ENCODE data around the gene PIF1.
"Not testable (repeated sequence)": the region's sequence is repeated elsewhere in the genome, so short reads cannot be mapped to it uniquely, and the experiment has no call there.

PIF1 gene

GRCh38 chr15:64808785-64809453 is 16.5 kb downstream of the PIF1 start:
- peaks cover 29% of the 10 kb centered on the region for H3K4me1 ChIP-seq (ENCODE audit: control insufficient read depth, insufficient read depth, low read length, poor library complexity, severe bottlenecking)
- no peak overlapping the region for H3K4me3 ChIP-seq (ENCODE audit: extremely low read depth, insufficient read depth, low read length, poor library complexity, severe bottlenecking)
- 40 to 48% methylated on average over 7 to 8 of the region's 10 CpGs for WGBS, 2 experiments (ENCODE audit: insufficient coverage in 2 of 2)
- no peaks in the 10 kb centered on the region for H3K9me3 ChIP-seq (ENCODE audit: control insufficient read depth, low read length)
- no peaks in the 10 kb centered on the region for H3K36me3 ChIP-seq (ENCODE audit: control insufficient read depth, insufficient read depth, low read length)
- H3K27ac ChIP-seq (ENCODE audit: low read depth, low read length, severe bottlenecking): no peak overlapping the region

DNA sequence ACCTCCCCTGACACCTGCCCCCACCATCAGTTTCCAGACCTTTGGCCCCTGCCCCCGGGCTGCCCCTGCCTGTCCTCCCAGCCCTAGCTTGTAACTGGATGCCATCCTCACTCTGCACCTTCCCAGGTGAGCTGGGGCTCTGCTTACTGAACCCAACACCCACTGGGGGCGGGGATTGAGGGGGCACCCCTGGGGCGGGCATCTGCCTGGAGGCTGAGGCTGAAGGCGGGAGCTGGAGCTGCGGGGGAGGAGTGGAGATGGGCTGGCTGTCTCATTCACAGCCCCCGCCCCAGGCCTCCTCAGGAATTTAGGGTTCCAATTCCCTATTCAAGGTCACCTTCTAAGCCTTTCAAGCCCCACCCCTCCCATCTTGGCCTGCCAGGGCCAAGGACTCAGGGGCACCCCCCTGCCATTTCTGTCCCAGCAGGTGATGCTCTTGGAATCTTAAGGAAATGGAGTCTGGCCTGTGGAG is 17.7 kb downstream of the PIF1 start:
- no peak overlapping the region for H3K4me3 ChIP-seq (ENCODE audit: extremely low read depth, insufficient read depth, low read length, poor library complexity, severe bottlenecking)
- 42 to 50% methylated on average over 2 to 4 of the region's 6 CpGs for WGBS, 2 experiments (ENCODE audit: insufficient coverage in 2 of 2)
- peaks cover 29% of the 10 kb centered on the region for H3K4me1 ChIP-seq (ENCODE audit: control insufficient read depth, insufficient read depth, low read length, poor library complexity, severe bottlenecking)
- H3K9me3 ChIP-seq (ENCODE audit: control insufficient read depth, low read length): no peaks in the 10 kb centered on the region
- H3K36me3 ChIP-seq (ENCODE audit: control insufficient read depth, insufficient read depth, low read length): no peaks in the 10 kb centered on the region
- H3K27ac ChIP-seq (ENCODE audit: low read depth, low read length, severe bottlenecking): no peak overlapping the region

GRCh38 chr15:64807051-64807749 is 18.2 kb downstream of the PIF1 start:
- Histone ChIP-seq H3K36me3 (ENCODE audit: control insufficient read depth, insufficient read depth, low read length) (no peaks in the 10 kb centered on the region), H3K9me3 (ENCODE audit: control insufficient read depth, low read length) (no peaks in the 10 kb centered on the region), H3K4me1 (ENCODE audit: control insufficient read depth, insufficient read depth, low read length, poor library complexity, severe bottlenecking) (peaks cover 29% of the 10 kb centered on the region), H3K4me3 (ENCODE audit: extremely low read depth, insufficient read depth, low read length, poor library complexity, severe bottlenecking) (no peak overlapping the region), H3K27ac (ENCODE audit: low read depth, low read length, severe bottlenecking) (no peak overlapping the region)
- 54% methylated on average over 10 to 12 of the region's 13 CpGs for WGBS, 2 experiments (ENCODE audit: insufficient coverage in 2 of 2)

DNA sequence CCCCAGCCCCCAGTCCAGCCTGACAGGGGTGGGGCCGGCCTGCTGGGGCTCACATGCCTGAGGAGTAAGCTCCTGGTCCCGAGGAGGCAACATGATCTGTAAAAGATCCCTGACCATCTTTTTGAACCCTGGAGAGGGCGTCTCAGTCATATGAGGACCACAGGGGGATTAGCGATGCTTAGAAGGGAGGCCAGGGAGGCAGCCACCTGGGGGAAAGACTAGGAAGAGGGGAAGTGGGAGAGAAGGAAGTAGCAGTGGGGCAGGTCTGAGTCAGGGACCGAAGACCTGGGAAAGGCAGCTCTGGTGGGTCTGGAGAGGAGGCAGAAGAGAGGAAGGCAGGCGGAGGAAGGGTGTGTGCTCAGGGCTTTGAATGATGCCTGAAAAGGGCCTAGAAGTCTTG is 18.9 kb downstream of the PIF1 start:
- Histone ChIP-seq H3K4me3 (ENCODE audit: extremely low read depth, insufficient read depth, low read length, poor library complexity, severe bottlenecking) (no peak overlapping the region), H3K9me3 (ENCODE audit: control insufficient read depth, low read length) (no peaks in the 10 kb centered on the region), H3K36me3 (ENCODE audit: control insufficient read depth, insufficient read depth, low read length) (no peaks in the 10 kb centered on the region), H3K4me1 (ENCODE audit: control insufficient read depth, insufficient read depth, low read length, poor library complexity, severe bottlenecking) (peaks cover 26% of the 10 kb centered on the region), H3K27ac (ENCODE audit: low read depth, low read length, severe bottlenecking) (peak overlapping the region; percentile 41)
- WGBS, 2 experiments (ENCODE audit: insufficient coverage in 2 of 2): 63 to 72% methylated on average over 5 to 6 of the region's 6 CpGs

- H3K4me3 ChIP-seq (ENCODE audit: extremely low read depth, insufficient read depth, low read length, poor library complexity, severe bottlenecking): no peak overlapping the region
- no peaks in the 10 kb centered on the region for H3K36me3 ChIP-seq (ENCODE audit: control insufficient read depth, insufficient read depth, low read length)
- H3K4me1 ChIP-seq (ENCODE audit: control insufficient read depth, insufficient read depth, low read length, poor library complexity, severe bottlenecking): peaks cover 10% of the 10 kb centered on the region
- H3K9me3 ChIP-seq (ENCODE audit: control insufficient read depth, low read length): no peaks in the 10 kb centered on the region
- WGBS, 2 experiments (ENCODE audit: insufficient coverage in 2 of 2): 40 to 50% methylated on average over 2 of the region's 2 CpGs
- H3K27ac ChIP-seq (ENCODE audit: low read depth, low read length, severe bottlenecking): no peak overlapping the region
These were observed 20.8 kb downstream of the PIF1 start for GRCh38 chr15:64804619-64805018.

DNA sequence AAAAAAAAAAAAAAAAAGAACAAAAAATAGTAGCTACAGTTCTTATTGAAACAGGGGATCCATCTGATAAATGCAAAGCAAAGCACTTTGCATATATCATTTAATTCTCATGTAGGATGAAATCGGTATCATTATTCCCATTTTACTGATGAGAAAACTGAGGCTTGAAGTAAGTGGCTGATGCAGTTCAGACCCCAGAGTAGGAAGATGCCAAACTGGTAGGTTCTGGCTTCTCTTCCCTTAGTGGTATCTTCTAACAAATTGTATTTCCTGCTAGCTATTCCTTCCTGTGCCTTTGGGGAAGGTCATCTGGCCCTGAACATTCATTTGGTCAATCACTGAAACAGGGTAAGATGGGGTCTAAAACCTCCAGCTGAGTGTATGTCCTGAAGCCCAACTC is 21.9 kb downstream of the PIF1 start:
- Histone ChIP-seq H3K27ac (ENCODE audit: low read depth, low read length, severe bottlenecking) (no peak overlapping the region), H3K4me3 (ENCODE audit: extremely low read depth, insufficient read depth, low read length, poor library complexity, severe bottlenecking) (no peak overlapping the region), H3K4me1 (ENCODE audit: control insufficient read depth, insufficient read depth, low read length, poor library complexity, severe bottlenecking) (peaks cover 10% of the 10 kb centered on the region), H3K9me3 (ENCODE audit: control insufficient read depth, low read length) (no peaks in the 10 kb centered on the region), H3K36me3 (ENCODE audit: control insufficient read depth, insufficient read depth, low read length) (no peaks in the 10 kb centered on the region)
- no CpG with 5 or more reads among the region's 1 CpG for WGBS, 2 experiments (ENCODE audit: insufficient coverage in 2 of 2)

DNA sequence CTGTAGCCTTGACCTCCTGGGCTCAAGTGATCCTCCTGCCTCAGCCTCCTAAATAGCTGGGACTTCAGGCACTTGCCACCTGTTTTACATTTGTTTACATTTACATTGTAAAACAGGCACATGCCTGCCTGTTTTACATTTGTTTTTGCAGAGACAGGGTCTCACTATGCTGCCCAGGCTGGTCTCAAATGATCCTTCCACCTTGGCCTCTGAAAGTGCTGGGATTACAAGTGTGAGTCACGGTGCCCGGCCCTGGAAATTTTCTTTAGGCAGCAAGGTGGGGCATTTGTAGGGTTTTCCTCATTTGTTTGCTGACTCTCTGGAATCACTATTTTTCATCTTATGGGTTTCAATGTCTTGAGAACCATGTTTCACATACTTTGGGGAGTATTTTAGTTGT is 25.0 kb downstream of the PIF1 start:
- Histone ChIP-seq H3K9me3 (ENCODE audit: control insufficient read depth, low read length) (no peaks in the 10 kb centered on the region), H3K36me3 (ENCODE audit: control insufficient read depth, insufficient read depth, low read length) (no peaks in the 10 kb centered on the region), H3K4me1 (ENCODE audit: control insufficient read depth, insufficient read depth, low read length, poor library complexity, severe bottlenecking) (no peaks in the 10 kb centered on the region), H3K27ac (ENCODE audit: low read depth, low read length, severe bottlenecking) (no peak overlapping the region), H3K4me3 (ENCODE audit: extremely low read depth, insufficient read depth, low read length, poor library complexity, severe bottlenecking) (no peak overlapping the region)
- 80 to 95% methylated on average over 1 to 2 of the region's 2 CpGs for WGBS, 2 experiments (ENCODE audit: insufficient coverage in 2 of 2)

DNA sequence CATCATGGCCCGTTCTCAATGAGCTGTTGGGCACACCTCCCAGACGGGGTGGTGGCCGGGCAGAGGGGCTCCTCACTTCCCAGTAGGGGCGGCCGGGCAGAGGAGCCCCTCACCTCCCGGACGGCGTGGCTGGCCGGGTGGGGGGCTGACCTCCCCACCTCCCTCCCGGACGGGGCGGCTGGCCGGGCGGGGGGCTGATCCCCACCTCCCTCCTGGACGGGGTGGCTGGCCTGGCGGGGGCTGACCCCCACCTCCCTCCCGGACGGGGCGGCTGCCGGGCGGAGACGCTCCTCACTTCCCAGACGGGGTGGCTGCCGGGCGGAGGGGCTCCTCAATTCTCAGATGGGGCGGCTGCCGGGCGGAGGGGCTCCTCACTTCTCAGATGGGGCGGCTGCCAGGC is 26.5 kb downstream of the PIF1 start:
- not testable (repeated sequence) for H3K9me3 ChIP-seq (ENCODE audit: control insufficient read depth, low read length); H3K4me1 ChIP-seq (ENCODE audit: control insufficient read depth, insufficient read depth, low read length, poor library complexity, severe bottlenecking); H3K27ac ChIP-seq (ENCODE audit: low read depth, low read length, severe bottlenecking); H3K4me3 ChIP-seq (ENCODE audit: extremely low read depth, insufficient read depth, low read length, poor library complexity, severe bottlenecking); H3K36me3 ChIP-seq (ENCODE audit: control insufficient read depth, insufficient read depth, low read length)
- 98 to 100% methylated on average over 1 to 6 of the region's 29 CpGs for WGBS, 2 experiments (ENCODE audit: insufficient coverage in 2 of 2)

- H3K4me1 ChIP-seq (ENCODE audit: control insufficient read depth, insufficient read depth, low read length, poor library complexity, severe bottlenecking); H3K4me3 ChIP-seq (ENCODE audit: extremely low read depth, insufficient read depth, low read length, poor library complexity, severe bottlenecking); H3K27ac ChIP-seq (ENCODE audit: low read depth, low read length, severe bottlenecking); H3K9me3 ChIP-seq (ENCODE audit: control insufficient read depth, low read length); H3K36me3 ChIP-seq (ENCODE audit: control insufficient read depth, insufficient read depth, low read length): not testable (repeated sequence)
- WGBS, 2 experiments (ENCODE audit: insufficient coverage in 2 of 2): 95 to 97% methylated on average over 8 of the region's 9 CpGs
These were observed 29.5 kb downstream of the PIF1 start for GRCh38 chr15:64795921-64796320.

GRCh38 chr15:64795299-64795698 is 30.1 kb downstream of the PIF1 start:
- not testable (repeated sequence) for H3K4me3 ChIP-seq (ENCODE audit: extremely low read depth, insufficient read depth, low read length, poor library complexity, severe bottlenecking); H3K9me3 ChIP-seq (ENCODE audit: control insufficient read depth, low read length); H3K36me3 ChIP-seq (ENCODE audit: control insufficient read depth, insufficient read depth, low read length); H3K4me1 ChIP-seq (ENCODE audit: control insufficient read depth, insufficient read depth, low read length, poor library complexity, severe bottlenecking); H3K27ac ChIP-seq (ENCODE audit: low read depth, low read length, severe bottlenecking)
- 80 to 100% methylated on average over 1 to 3 of the region's 7 CpGs for WGBS, 2 experiments (ENCODE audit: insufficient coverage in 2 of 2)

GRCh38 chr15:64792282-64792681 is 33.2 kb downstream of the PIF1 start:
- 100% methylated on average over 1 of the region's 3 CpGs for WGBS, 2 experiments (ENCODE audit: insufficient coverage in 2 of 2)
- H3K36me3 ChIP-seq (ENCODE audit: control insufficient read depth, insufficient read depth, low read length): no peaks in the 10 kb centered on the region
- no peak overlapping the region for H3K4me3 ChIP-seq (ENCODE audit: extremely low read depth, insufficient read depth, low read length, poor library complexity, severe bottlenecking)
- no peaks in the 10 kb centered on the region for H3K9me3 ChIP-seq (ENCODE audit: control insufficient read depth, low read length)
- H3K4me1 ChIP-seq (ENCODE audit: control insufficient read depth, insufficient read depth, low read length, poor library complexity, severe bottlenecking): no peaks in the 10 kb centered on the region
- H3K27ac ChIP-seq (ENCODE audit: low read depth, low read length, severe bottlenecking): no peak overlapping the region

Data from mesodermal cell (in vitro differentiated cells).